OCI-LY3 (cell line): ENCODE data around the gene PTPN3.
"Not testable (repeated sequence)": the region's sequence is repeated elsewhere in the genome, so short reads cannot be mapped to it uniquely, and the experiment has no call there.

ENCODE experiments used
- H2AFZ ChIP-seq: fragments of 200-600, 300-600 bp; shearing (Covaris generic); 2 replicates; pipeline ENCODE4 v1.6.0; 2014; ENCODE audit warnings: antibody characterized with exemption, low read depth, low read length
- H3K27ac ChIP-seq: fragments of 200-600, 300-600 bp; sonication (generic); 2 replicates; pipeline ENCODE4 v1.5.1; 2014; ENCODE audit warnings: mild to moderate bottlenecking, low read length, moderate library complexity, mixed read lengths
- H3K27me3 ChIP-seq: fragments of 200-600, 300-600 bp; sonication (generic); 2 replicates; pipeline ENCODE4 v1.6.1; 2014; ENCODE audit warnings: low read depth, low read length, mixed read lengths
- H3K36me3 ChIP-seq: fragments of 200-600, 300-600 bp; sonication (generic); replicated peaks from 2 replicates; pipeline ENCODE3; 2014; ENCODE audit warnings: low read depth, low read length, mixed read lengths
- H3K4me1 ChIP-seq: fragments of 300-600, 200-600 bp; sonication (generic); 2 replicates; pipeline ENCODE4 v1.6.1; 2014; ENCODE audit warnings: low read length, mixed read lengths
- H3K4me2 ChIP-seq: fragments of 200-600, 300-600 bp; sonication (generic); 2 replicates; pipeline ENCODE4 v1.6.1; 2014; ENCODE audit warnings: low read length, mixed read lengths
- H3K4me3 ChIP-seq: fragments of 300-600, 200-600 bp; sonication (generic); 2 replicates; pipeline ENCODE4 v1.5.1; 2014; ENCODE audit warnings: antibody characterized with exemption, mild to moderate bottlenecking, low read length, moderate library complexity
- H3K79me2 ChIP-seq: fragments of 300-600, 200-600 bp; shearing (Covaris generic); 2 replicates; pipeline ENCODE4 v1.6.1; 2014; ENCODE audit warnings: mild to moderate bottlenecking, low read length, mixed read lengths
- H3K9ac ChIP-seq: fragments of 300-600, 200-600 bp; shearing (Covaris generic); 2 replicates; pipeline ENCODE4 v1.6.0; 2014; ENCODE audit warnings: mild to moderate bottlenecking, low read length, moderate library complexity
- H3K9me3 ChIP-seq: fragments of 200-600, 300-600 bp; shearing (Covaris generic); 2 replicates; pipeline ENCODE4 v1.6.1; 2014; ENCODE audit warnings: low read length, mixed read lengths; ENCODE audit not compliant: insufficient read depth
- H4K20me1 ChIP-seq: fragments of 200-600, 300-600 bp; sonication (generic); 2 replicates; pipeline ENCODE4 v1.6.1; 2016; ENCODE audit warnings: low read length, mixed read lengths; ENCODE audit not compliant: insufficient read depth
- EZH2phosphoT487 ChIP-seq: fragments of 200-600 bp; shearing (Covaris generic); IDR thresholded peaks from 2 replicates; pipeline ENCODE4 v1.6.1; 2018; ENCODE audit warnings: antibody characterized with exemption, mixed run types, low read depth
- TF ChIP-seq, protein P1 (sequence below): fragments of 200-600, 300-600 bp; sonication (generic); IDR thresholded peaks from 2 replicates; pipeline ENCODE4 v1.5.1; 2014; ENCODE audit warnings: antibody characterized with exemption, low read length, low read depth

The PTPN3 gene, protein sequence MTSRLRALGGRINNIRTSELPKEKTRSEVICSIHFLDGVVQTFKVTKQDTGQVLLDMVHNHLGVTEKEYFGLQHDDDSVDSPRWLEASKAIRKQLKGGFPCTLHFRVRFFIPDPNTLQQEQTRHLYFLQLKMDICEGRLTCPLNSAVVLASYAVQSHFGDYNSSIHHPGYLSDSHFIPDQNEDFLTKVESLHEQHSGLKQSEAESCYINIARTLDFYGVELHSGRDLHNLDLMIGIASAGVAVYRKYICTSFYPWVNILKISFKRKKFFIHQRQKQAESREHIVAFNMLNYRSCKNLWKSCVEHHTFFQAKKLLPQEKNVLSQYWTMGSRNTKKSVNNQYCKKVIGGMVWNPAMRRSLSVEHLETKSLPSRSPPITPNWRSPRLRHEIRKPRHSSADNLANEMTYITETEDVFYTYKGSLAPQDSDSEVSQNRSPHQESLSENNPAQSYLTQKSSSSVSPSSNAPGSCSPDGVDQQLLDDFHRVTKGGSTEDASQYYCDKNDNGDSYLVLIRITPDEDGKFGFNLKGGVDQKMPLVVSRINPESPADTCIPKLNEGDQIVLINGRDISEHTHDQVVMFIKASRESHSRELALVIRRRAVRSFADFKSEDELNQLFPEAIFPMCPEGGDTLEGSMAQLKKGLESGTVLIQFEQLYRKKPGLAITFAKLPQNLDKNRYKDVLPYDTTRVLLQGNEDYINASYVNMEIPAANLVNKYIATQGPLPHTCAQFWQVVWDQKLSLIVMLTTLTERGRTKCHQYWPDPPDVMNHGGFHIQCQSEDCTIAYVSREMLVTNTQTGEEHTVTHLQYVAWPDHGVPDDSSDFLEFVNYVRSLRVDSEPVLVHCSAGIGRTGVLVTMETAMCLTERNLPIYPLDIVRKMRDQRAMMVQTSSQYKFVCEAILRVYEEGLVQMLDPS

DNA sequence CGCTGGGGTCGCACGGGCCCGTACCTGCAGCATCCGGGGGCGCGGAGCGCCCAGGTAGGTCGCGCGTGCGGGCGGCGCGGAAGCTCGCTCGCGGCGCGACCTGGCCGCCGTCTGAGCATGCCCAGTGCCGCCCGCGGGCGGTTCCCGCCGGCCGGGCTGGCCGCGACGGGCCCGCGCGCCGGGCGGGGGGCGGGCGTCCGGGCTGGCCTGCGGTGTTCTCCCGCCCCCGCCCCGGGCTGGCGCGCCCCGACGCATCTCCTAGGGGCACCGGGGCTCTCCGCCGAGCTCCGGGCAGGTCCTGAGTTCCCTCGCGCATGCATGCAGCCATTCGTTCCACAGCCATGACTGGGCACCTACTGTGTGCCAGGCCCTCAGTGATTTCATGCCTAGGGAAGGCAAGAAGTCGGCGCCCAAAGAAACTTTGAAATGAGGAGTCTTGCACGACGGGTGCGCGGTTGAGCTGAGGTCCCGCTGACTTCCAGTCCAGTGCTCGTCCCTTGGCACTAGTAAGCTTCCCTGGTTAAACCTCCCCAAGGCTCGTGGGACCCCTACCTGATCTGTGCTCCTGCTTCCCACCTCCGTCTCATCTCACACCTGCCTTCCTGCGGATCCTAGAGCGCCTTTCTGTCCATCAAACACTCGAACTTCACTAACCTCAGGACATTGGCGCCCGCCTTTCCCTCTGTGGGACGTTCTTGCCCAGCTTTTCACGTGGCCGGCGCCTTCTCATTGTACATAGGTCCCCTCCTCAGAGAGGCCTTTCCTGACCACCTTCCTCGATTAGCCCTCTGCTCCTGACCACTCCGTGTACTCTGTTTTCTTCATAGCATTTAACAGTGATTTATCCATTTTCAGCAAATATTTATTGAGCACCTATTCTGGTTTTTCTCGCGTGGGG lies at the start of gene PTPN3:
Gene PTPN3 (minus strand): TSS at position 113 of the 898 bp plus-strand sequence. CDS start 34,873 bp downstream, outside the sequence.
- Histone ChIP-seq H3K27me3 (peaks cover 34% of the 10 kb centered on the region; the same call in 1 of the 2 replicates), H2AFZ (no peak within 1 kb of the TSS), H3K4me2 (no peak within 1 kb of the TSS), H3K27ac (no peak within 1 kb of the TSS), H4K20me1 (no peaks in the 10 kb centered on the region), H3K36me3 (no peaks in the 10 kb centered on the region), H3K79me2 (no peaks in the 10 kb centered on the region), H3K4me3 (no peak within 1 kb of the TSS), H3K9me3 (no peaks in the 10 kb centered on the region), H3K4me1 (no peaks in the 10 kb centered on the region), H3K9ac (no peak within 1 kb of the TSS)
- TF ChIP-seq EZH2phosphoT487, result no peak
- TF ChIP-seq, protein P1, sequence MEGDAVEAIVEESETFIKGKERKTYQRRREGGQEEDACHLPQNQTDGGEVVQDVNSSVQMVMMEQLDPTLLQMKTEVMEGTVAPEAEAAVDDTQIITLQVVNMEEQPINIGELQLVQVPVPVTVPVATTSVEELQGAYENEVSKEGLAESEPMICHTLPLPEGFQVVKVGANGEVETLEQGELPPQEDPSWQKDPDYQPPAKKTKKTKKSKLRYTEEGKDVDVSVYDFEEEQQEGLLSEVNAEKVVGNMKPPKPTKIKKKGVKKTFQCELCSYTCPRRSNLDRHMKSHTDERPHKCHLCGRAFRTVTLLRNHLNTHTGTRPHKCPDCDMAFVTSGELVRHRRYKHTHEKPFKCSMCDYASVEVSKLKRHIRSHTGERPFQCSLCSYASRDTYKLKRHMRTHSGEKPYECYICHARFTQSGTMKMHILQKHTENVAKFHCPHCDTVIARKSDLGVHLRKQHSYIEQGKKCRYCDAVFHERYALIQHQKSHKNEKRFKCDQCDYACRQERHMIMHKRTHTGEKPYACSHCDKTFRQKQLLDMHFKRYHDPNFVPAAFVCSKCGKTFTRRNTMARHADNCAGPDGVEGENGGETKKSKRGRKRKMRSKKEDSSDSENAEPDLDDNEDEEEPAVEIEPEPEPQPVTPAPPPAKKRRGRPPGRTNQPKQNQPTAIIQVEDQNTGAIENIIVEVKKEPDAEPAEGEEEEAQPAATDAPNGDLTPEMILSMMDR, result no peak

DNA sequence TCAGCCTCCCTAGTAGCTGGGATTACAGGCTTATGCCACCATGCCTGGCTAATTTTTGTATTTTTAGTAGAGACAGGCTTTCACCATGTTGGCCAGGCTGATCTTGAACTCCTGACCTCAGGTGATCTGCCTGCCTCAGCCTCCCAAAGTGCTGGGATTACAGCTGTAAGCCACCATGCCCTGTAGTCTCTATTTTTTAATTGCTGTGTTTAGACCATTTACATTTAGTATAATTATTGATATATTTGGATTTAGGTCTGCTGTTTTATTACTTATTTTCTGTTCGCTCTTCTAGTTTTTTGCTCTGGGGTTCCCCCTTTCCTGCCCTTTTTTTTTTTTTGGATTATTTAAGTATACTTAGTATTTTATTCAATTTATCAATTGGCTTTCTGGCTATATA lies 46.8 kb upstream of the PTPN3 start:
- H3K4me1 ChIP-seq, H4K20me1 ChIP-seq, H3K4me3 ChIP-seq, H3K27ac ChIP-seq, H3K36me3 ChIP-seq, H3K4me2 ChIP-seq, H3K9ac ChIP-seq, H2AFZ ChIP-seq, H3K79me2 ChIP-seq, H3K9me3 ChIP-seq: not testable (repeated sequence)
- peaks cover 14% of the 10 kb centered on the region; the same call in 1 of the 2 replicates for H3K27me3 ChIP-seq

DNA sequence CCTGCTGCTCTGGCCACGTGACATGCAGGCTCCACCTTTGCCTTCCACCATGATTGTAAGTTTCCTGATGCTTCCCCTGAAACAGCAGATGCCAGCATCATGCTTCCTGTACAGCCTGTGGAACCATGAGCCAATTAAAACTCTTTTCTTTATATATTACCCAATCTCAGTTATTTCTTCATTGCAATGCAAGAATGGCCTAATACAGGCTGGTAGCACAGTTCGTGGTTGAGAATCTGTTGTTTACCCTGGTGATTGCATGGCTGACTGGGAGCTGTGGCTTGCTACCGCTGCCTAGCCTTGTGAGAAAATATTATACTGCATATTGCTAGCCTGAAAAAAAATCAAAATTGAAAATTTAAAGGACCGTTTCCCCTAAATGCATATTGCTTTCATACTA lies 44.8 kb upstream of the PTPN3 start:
- H3K9me3 ChIP-seq, result no peaks in the 10 kb centered on the region
- TF ChIP-seq, protein P1, result no peak
- TF ChIP-seq EZH2phosphoT487, result no peak
- H3K27ac ChIP-seq, result no peak overlapping the region

DNA sequence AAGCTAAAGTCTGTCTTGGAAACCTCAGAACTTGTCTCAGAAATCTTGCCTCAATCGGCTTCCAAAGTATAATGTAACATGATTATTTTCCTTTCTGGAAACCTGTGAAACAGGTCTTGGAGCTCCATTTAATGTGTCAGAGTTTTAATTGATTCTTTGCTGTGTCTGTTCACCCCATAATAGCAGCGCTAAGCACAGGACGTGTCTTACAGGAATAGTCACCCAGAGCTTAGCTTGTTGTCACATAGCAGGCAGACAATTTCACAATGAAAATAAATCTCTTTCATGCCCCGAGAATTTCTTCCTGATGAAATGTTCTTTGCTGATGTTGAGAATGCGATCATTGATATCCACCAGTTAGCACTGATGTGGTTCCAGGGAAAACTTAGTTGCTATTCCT lies 40.2 kb upstream of the PTPN3 start:
- Histone ChIP-seq H3K4me3 (no peak overlapping the region), H3K27me3 (peaks cover 20% of the 10 kb centered on the region; the same call in 1 of the 2 replicates), H3K4me1 (peaks cover 15% of the 10 kb centered on the region), H3K9ac (no peak overlapping the region), H3K79me2 (no peaks in the 10 kb centered on the region), H3K27ac (no peak overlapping the region), H2AFZ (no peak overlapping the region), H3K36me3 (no peaks in the 10 kb centered on the region), H3K9me3 (no peaks in the 10 kb centered on the region), H4K20me1 (no peaks in the 10 kb centered on the region), H3K4me2 (no peak overlapping the region)
- TF ChIP-seq, protein P1, result no peak
- TF ChIP-seq EZH2phosphoT487, result no peak

More for the DNA sequence above, 44.8 kb upstream of the PTPN3 start:
- H4K20me1 ChIP-seq, result no peaks in the 10 kb centered on the region
- H3K4me1 ChIP-seq, result peaks cover 8% of the 10 kb centered on the region
- no peak overlapping the region for H3K9ac ChIP-seq
- peaks cover 9% of the 10 kb centered on the region; the same call in 1 of the 2 replicates for H3K27me3 ChIP-seq
- H3K36me3 ChIP-seq, result no peaks in the 10 kb centered on the region
- H2AFZ ChIP-seq, result no peak overlapping the region
- no peaks in the 10 kb centered on the region for H3K79me2 ChIP-seq
- no peak overlapping the region for H3K4me2 ChIP-seq
- no peak overlapping the region for H3K4me3 ChIP-seq
